GM19099 (cell line): ENCODE measurements around the gene MOV10L1.

Experiments
- POLR2A ChIP-seq: IDR thresholded peaks from 3 replicates; pipeline ENCODE4 v1.6.1; 2011; ENCODE audit warnings: low read depth; ENCODE audit not compliant: insufficient read length; ENCODE audit errors: extremely low read depth

MOV10L1 gene

GRCh38 chr22:50057278-50058060 lies 32.3 kb upstream of the MOV10L1 start:
- no peak for TF ChIP-seq POLR2A

- no peak for TF ChIP-seq POLR2A
These were observed 31.5 kb upstream of the MOV10L1 start, which contains the start of gene TTLL8 for GRCh38 chr22:50058061-50058905. TSS of gene TTLL8 (minus strand) at chr22:50058298.

GRCh38 chr22:50058906-50059880 lies 30.6 kb upstream of the MOV10L1 start:
- TF ChIP-seq POLR2A = no peak

- no peak for TF ChIP-seq POLR2A
These were observed 29.9 kb upstream of the MOV10L1 start for GRCh38 chr22:50059881-50060262.

GRCh38 chr22:50060441-50061140 lies 29.2 kb upstream of the MOV10L1 start:
- TF ChIP-seq POLR2A = no peak

GRCh38 chr22:50061141-50061823 lies 28.5 kb upstream of the MOV10L1 start:
- no peak for TF ChIP-seq POLR2A

- TF ChIP-seq POLR2A = no peak
These were observed 27.9 kb upstream of the MOV10L1 start for GRCh38 chr22:50061824-50062355.

- TF ChIP-seq POLR2A = no peak
These were observed 27.2 kb upstream of the MOV10L1 start for GRCh38 chr22:50062509-50063135.

GRCh38 chr22:50063589-50064393 lies 26.0 kb upstream of the MOV10L1 start:
- TF ChIP-seq POLR2A = no peak

- no peak for TF ChIP-seq POLR2A
These were observed 25.4 kb upstream of the MOV10L1 start for GRCh38 chr22:50064453-50064852.

- no peak for TF ChIP-seq POLR2A
These were observed 22.6 kb upstream of the MOV10L1 start for GRCh38 chr22:50067244-50067643.

GRCh38 chr22:50068096-50068495 lies 21.7 kb upstream of the MOV10L1 start:
- TF ChIP-seq POLR2A = no peak

- no peak for TF ChIP-seq POLR2A
These were observed 19.4 kb upstream of the MOV10L1 start for GRCh38 chr22:50070366-50070765.
